HepG2 (cell line): ENCODE results near the gene USP30. TPM values are rescaled to one million over a fixed set of nuclear protein-coding genes. Genes with fewer than 3 reads are reported as not detected.

Experiments used
- ATM ChIP-seq: fragments of 450-650 bp; IDR thresholded peaks from 2 replicates; pipeline ENCODE4 v1.7.1; 2017; ENCODE audit warnings: mild to moderate bottlenecking, borderline replicate concordance
- CCAR2 ChIP-seq: fragments of 200-400 bp; formaldehyde crosslinking; optimal IDR thresholded peaks from 2 replicates; pipeline ENCODE3; 2018; ENCODE audit warnings: low read depth, mild to moderate bottlenecking, low read length, moderate library complexity
- NBN ChIP-seq: fragments of 450-650 bp; conservative IDR thresholded peaks from 2 replicates; pipeline ENCODE4 v1.6.1; 2017
- POLR2A ChIP-seq, 2 experiments: IDR thresholded peaks; 2 replicates each; pipeline ENCODE4 v1.6.1; 2011; ENCODE audit warnings: low read depth in 2 of 2, low read length in 2 of 2, mild to moderate bottlenecking in 1 of 2, moderate library complexity in 1 of 2; ENCODE audit not compliant: insufficient read depth in 1 of 2
- U2AF2 ChIP-seq: fragments of 200-400 bp; formaldehyde crosslinking; IDR thresholded peaks from 2 replicates; pipeline ENCODE4 v1.6.1; 2017; ENCODE audit warnings: low read depth, mild to moderate bottlenecking, low read length
- ZNF10 ChIP-seq: sonication (generic); formaldehyde crosslinking; IDR thresholded peaks from 2 replicates; pipeline ENCODE4 v1.4.0; 2020; ENCODE audit warnings: mild to moderate bottlenecking, low read depth, missing genetic modification reagents, borderline replicate concordance
- ZNF207 ChIP-seq: fragments of 450-650 bp; IDR thresholded peaks from 2 replicates; pipeline ENCODE4 v1.6.1; 2016; ENCODE audit warnings: antibody characterized with exemption, borderline replicate concordance
- ZNF30 ChIP-seq: sonication (generic); formaldehyde crosslinking; IDR thresholded peaks from 2 replicates; pipeline ENCODE4 v1.5.0; 2020; ENCODE audit warnings: mild to moderate bottlenecking, missing genetic modification reagents
- ZNF670 ChIP-seq: sonication (generic); formaldehyde crosslinking; IDR thresholded peaks from 2 replicates; pipeline ENCODE4 v1.8.0; 2022; ENCODE audit warnings: mild to moderate bottlenecking, missing genetic modification reagents, borderline replicate concordance
- ZNF746 ChIP-seq: sonication (generic); formaldehyde crosslinking; IDR thresholded peaks from 2 replicates; pipeline ENCODE4 v1.8.0; 2022; ENCODE audit warnings: mild to moderate bottlenecking, missing genetic modification reagents
- polyA plus RNA-seq, 8 experiments: library from polyadenylated mRNA; depleted of rRNA in 3 of 8; stranded (reverse) in 7 of 8; unstranded in 1 of 8; fragments of >200 nt; fragmentation: Illumina TruSeq in 4 of 8; extraction: Trizol in 4 of 8; gene quantifications; 2 replicates each; pipeline versions ENCODE4 v1.2.1 to v1.2.3, GENCODE V29; 2011 to 2016; ENCODE audit warnings: low read depth in 4 of 8, missing spikeins in 1 of 8, mixed read lengths in 1 of 8; ENCODE audit not compliant: insufficient read depth in 1 of 8
- total RNA-seq, 5 experiments: library from RNA; depleted of rRNA; stranded (reverse); fragments of >200 nt; fragmentation: Illumina TruSeq; extraction: Trizol; gene quantifications; 2 replicates each; pipeline ENCODE4 v1.2.3, GENCODE V29; 2016; ENCODE audit warnings: low read depth in 1 of 5
- TF ChIP-seq, protein P1 (sequence below): sonication (generic); formaldehyde crosslinking; IDR thresholded peaks from 2 replicates; pipeline ENCODE4 v1.4.0; 2020; ENCODE audit warnings: missing genetic modification reagents
- TF ChIP-seq, protein P2 (sequence below): IDR thresholded peaks from 2 replicates; pipeline ENCODE4 v1.6.1; 2012; ENCODE audit warnings: inconsistent platforms

Gene USP30
- total and polyA plus RNA-seq, 2 of the 13 experiments (the other 11 are each of a cell fraction or from before 2014, with no cell fraction given): 11.2 to 20.8 TPM

DNA sequence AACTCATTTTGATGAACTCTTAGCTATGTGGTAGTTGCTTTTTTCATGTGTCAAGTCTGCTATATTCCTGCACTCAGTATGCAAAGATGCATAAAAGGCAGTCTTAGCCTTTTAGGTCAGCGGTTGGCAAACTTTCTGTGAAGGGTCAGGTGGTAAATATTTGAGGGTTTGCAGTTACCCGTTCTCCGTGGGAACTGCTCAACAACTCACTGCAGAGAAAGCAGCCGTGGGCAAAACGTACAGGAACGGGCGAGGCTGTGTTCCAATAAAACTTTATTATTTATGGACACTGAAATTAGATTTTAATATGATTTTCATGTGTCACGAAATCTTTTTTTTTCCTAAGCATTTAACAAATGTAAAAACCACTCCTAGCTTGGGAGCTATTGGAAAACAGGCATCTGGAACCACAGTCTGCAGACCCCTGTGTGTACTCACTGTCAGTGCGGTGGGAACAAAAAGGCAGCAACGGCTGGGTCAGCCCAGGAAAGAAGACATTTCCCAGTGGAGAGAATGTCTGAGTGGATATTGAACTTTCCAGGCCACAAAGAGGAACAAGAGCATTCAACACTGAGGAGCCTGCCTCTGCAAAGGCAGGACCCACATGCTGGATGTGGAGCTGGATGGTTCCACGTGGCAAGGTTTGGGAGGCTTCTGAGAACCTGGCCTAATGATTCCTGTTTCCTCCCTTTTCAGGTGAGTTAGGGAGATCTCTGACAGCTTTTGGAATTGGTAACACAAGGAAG lies 60.5 kb downstream of the USP30 start (continued):
- TF ChIP-seq, protein P1, sequence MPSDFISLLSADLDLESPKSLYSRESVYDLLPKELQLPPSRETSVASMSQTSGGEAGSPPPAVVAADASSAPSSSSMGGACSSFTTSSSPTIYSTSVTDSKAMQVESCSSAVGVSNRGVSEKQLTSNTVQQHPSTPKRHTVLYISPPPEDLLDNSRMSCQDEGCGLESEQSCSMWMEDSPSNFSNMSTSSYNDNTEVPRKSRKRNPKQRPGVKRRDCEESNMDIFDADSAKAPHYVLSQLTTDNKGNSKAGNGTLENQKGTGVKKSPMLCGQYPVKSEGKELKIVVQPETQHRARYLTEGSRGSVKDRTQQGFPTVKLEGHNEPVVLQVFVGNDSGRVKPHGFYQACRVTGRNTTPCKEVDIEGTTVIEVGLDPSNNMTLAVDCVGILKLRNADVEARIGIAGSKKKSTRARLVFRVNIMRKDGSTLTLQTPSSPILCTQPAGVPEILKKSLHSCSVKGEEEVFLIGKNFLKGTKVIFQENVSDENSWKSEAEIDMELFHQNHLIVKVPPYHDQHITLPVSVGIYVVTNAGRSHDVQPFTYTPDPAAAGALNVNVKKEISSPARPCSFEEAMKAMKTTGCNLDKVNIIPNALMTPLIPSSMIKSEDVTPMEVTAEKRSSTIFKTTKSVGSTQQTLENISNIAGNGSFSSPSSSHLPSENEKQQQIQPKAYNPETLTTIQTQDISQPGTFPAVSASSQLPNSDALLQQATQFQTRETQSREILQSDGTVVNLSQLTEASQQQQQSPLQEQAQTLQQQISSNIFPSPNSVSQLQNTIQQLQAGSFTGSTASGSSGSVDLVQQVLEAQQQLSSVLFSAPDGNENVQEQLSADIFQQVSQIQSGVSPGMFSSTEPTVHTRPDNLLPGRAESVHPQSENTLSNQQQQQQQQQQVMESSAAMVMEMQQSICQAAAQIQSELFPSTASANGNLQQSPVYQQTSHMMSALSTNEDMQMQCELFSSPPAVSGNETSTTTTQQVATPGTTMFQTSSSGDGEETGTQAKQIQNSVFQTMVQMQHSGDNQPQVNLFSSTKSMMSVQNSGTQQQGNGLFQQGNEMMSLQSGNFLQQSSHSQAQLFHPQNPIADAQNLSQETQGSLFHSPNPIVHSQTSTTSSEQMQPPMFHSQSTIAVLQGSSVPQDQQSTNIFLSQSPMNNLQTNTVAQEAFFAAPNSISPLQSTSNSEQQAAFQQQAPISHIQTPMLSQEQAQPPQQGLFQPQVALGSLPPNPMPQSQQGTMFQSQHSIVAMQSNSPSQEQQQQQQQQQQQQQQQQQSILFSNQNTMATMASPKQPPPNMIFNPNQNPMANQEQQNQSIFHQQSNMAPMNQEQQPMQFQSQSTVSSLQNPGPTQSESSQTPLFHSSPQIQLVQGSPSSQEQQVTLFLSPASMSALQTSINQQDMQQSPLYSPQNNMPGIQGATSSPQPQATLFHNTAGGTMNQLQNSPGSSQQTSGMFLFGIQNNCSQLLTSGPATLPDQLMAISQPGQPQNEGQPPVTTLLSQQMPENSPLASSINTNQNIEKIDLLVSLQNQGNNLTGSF (CRISPR knock-in tag): no peak
- TF ChIP-seq ZNF30 (CRISPR knock-in tag) (no peak), ZNF207 (no peak), ZNF10 (CRISPR knock-in tag) (no peak), ZNF670 (CRISPR knock-in tag) (no peak), ZNF746 (CRISPR knock-in tag) (no peak), NBN (no peak), CCAR2 (no peak), POLR2A (IDR thresholded peaks at IDR 0.05; ENCODE audit: insufficient read depth in 1 of 2, low read depth in 2 of 2, low read length in 2 of 2) (peak in 1 of 2 experiments; percentile 41; a peak in 2 of 4 replicates), ATM (no peak), U2AF2 (no peak)
- TF ChIP-seq, protein P2, sequence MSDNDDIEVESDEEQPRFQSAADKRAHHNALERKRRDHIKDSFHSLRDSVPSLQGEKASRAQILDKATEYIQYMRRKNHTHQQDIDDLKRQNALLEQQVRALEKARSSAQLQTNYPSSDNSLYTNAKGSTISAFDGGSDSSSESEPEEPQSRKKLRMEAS: peak; percentile 65
